GM18519 (cell line): ENCODE results near the gene KNDC1.
"Not testable (repeated sequence)": the region's sequence is repeated elsewhere in the genome, so short reads cannot be mapped to it uniquely, and the experiment has no call there.

Source experiments
- ATAC-seq: cut with Tn5 transposase; IDR thresholded peaks from one replicate; pipeline ENCODE4 v1.9.1; 2021; ENCODE audit warnings: mild to moderate bottlenecking, moderate library complexity; ENCODE audit not compliant: unreplicated experiment, low FRiP score

Gene KNDC1

DNA sequence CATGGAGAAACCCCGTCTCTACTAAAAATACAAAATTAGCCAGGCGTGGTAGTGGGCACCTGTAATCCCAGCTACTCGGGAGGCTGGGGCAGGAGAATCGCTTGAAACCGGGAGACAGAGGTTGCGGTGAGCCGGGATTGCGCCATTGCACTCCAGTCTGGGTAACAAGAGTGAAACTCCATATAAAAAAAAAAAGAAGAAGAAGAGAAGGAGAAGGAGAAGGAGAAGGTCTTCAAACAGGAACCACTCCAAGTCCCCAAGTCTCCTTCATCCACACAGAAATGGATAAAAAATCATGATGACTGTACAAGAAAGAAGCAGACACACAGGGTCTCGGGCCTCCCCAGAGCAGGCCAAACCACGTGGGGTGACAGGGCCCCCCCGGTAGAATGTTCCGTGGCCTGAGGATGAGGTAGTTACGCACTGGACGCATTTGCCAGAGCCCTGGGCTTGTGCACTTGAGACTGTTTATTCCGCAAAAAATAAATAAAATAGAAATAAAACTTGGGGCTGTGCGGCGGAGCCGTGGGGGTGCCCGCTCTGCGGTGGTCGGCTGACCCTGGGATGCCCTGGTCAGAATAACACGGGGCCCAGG lies 93.4 kb downstream of the KNDC1 start:
- no peak for ATAC-seq

DNA sequence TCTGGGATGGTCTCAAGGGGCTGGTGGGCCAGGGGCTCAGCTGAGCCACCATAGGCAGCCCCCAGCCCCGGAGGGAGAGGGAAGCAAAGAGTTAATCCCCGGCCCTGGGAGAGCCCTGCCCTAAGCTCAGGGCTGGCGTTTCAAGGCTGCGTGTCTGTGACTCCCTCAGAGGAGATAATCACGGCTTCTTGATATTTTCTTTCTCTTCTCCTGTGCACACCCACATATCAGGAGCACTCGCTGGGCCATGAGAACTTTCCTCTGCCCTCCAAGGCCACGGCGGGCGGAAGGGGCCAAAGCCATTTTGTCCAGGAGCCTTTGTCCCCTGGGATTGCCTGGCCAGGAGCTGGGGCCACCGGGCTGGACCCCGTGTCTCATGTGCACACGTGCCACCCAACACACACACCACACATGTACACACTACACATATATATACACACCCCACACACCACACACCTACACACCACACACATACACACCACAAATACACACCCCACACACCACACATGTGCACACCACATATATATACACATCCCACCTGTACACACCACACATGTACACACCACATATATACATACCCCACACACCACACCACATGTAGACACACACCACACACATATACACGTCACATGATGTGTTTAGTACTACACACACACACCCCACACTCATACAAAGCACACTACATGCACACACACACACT lies 94.6 kb downstream of the KNDC1 start:
- no peak for ATAC-seq

DNA sequence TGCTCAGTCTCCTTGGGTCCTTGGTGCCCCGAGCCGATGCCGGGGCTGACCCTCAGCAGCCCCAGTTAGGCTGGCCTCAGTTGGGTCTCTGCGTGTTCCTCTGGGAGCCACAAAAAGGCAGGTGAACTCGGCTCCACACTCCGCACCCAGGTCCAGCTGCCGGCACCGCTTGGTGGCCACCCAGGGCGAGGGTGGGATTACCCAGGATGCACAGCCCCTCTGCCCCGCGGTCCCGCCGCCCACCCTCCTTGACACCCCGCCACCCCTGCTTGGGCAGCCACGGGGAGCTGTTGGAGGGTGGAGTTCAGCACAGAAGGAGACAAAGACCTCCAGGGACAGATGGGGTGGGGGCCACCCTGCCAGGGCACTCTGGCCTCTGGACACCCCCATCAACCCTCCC lies 95.3 kb downstream of the KNDC1 start:
- no peak for ATAC-seq

DNA sequence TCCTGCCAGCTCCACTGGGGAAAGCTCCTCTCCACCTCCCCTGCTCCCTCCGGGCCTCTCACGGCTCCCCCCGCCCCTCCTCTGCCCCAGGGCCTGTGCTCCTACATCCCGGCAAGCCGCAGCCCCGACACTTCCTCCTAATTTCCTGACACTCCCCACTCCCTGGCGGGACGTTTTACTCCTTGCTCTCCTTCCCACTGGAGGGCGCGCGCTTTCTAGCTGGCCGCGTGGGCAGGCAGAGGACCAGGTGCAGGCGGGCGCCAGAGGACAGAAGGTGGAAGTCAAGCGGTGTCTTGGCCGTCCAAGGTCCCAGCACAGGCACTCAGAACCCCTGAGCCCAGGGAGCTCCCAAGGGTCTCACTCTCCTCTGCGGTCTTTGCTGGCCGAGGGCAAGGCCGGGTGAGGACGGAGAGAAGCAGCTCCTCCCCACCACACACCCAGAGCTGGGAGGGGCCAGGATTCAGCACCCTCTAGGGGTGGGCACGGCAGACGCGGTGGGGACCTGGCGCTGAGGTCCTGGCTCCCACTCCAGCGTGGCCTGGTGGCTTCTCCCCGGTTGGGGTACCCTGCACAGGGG lies 97.6 kb downstream of the KNDC1 start:
- no peak for ATAC-seq

DNA sequence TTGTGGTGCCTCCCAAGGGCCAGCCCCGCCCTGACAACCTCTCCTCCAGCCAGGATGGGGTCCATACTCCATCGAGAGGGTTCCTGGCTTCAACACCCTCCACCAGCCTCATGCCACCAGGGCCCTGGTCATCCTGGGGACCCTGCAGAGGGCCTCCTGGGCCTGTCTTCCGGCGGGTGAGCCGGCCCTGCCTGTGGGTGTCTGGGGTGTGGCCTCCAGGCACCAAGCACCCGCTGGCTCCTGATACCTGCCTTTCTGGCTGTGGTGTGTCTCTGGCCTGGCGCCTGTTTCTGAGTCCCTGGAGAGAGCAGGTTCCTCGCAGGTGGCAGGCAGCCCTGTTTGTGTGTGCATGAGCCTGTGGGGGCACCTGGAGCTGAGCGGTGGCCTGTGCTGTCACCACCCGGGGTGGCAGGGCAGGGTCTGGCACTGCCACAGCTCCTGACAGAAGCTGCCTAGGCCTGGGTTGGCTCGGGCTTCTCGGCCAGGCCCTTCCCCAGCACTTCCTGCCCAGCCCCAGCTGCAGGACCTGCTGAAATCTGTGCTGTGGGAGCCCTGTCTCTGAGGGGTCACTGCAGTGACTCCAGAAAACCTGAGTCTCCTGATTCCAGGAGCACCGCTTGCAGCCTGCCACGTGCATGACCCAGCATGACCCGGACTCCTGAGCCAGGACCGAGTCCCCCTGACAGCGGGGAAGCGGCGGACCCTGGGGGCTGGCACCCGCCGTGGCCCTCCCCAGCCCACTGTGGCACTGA lies 98.2 kb downstream of the KNDC1 start:
- no peak for ATAC-seq

DNA sequence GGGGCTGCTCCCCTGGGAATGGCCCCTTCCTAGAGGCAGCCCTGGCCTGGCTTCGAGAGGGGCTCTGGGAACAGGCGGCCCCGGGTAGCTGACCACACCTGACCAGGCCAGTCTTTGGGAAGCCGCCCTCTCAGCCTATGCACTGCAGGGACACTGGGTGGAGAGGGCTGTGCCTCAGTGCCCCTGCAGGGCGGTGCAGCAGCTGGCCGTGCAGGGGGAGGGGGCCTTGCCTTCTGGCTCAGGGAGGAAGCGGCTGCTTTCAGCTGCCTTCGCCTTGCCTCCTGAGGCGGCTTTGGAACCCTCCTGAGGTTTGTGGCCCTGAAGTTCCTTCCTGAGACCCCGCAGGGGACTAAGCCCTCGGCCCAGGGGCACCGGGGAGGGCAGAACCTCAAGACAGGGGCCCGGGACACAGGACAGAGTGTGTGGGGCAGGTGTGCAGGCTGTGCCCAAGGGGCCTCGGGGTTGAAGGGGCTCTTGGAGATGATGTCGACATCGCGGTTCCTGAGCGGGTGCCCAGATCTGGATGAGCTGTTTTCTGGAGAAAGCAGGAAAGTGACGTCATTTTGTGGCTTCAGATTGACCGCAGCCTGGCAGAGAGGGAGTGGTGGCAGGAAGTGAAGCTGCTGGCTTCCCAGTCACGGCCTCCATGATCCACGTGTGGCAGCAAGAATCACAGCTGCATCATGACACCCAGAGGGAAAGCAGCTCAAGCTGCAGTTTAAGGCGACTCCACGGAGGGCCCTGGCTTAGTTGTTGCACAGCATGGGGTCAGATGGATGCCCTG lies 99.0 kb downstream of the KNDC1 start:
- no peak for ATAC-seq

DNA sequence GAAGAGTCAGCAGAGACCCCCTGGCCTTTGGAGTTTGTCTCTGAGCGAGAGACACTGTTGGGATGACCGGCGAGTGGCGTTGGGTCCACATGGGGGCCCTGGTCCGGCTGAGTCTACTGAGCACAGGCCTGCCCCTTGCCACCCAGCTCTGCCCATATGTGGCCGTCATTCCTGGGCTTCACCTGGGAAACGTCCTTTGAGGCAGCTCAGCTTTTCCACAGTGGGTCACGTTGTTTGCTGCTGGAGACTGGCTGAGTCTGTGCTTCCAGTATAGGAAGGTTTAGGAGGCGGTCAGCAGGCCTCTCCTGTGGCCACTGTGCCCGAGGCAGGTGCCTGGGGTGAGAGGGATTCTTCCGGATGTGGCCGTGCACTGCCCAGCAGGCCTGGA lies 99.6 kb downstream of the KNDC1 start:
- no peak for ATAC-seq

DNA sequence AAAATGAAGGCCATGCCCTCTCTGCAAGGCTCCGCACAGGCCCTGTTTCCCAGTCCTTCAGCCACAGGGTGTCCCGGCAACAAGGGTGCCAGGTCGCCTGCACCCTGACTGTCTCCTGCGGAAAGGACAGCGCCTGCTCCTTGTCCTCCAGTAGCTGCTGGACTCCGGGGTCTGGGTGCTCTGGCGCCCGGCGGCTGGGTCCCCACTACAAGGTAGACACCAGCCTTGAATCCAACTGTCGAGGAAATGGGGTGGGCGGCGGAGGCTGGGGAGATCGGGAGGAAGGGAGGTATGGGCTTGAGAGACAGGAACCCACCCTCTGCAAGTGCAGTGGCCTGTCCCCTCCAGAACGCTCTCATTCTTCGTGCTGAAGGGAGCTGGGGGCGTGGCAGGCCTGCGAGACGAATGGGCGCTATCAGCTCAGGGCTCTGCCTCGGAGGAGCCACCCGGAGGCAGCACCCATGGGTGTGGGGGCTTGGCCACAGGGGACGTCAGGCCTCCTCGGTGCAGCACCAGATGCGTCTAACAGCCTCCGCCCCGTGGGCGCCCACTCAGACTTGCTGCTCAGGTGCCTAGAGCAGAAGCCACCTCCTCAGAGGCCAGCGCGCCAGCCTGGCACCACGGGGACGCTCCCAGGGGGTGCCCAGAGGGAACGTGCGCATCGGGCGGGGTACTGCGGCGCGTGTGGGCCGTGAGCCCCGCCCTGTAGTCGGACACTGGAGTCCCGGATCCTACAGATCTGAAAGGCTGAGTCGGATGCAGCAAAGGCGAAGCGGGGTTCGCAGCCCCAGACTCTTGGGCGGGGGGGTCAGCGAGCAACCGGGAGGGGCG lies 101.1 kb downstream of the KNDC1 start:
- peak; percentile 42 for ATAC-seq

DNA sequence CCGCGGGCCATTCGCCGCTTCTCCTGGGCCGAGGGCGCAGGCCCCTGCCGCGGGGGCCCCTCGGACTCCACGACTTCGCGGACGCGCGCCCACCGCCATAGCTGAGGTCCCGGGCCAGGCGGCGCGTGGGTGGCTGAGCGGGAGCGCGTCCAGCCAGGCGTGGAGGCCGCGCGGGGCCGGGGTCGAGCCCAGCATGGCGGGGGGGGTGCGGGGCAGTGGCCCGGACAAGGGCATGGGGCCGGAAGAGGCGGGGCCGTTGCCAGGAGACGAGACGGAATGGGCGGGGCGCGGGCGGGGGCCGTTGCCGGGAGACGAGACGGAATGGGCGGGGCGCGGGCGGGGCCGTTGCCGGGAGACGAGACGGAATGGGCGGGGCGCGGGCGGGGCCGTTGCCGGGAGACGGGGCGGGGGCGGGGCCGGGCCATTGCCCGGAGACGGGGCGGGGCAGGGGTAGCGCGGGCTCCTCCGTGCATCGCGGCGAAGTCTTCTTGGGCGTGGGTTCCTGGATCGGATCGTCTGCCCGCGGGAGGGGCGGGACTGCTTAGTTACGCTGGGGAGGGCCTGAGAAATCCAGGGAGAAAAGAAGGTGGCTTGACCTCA lies 101.8 kb downstream of the KNDC1 start:
- ATAC-seq = peak; percentile 37

DNA sequence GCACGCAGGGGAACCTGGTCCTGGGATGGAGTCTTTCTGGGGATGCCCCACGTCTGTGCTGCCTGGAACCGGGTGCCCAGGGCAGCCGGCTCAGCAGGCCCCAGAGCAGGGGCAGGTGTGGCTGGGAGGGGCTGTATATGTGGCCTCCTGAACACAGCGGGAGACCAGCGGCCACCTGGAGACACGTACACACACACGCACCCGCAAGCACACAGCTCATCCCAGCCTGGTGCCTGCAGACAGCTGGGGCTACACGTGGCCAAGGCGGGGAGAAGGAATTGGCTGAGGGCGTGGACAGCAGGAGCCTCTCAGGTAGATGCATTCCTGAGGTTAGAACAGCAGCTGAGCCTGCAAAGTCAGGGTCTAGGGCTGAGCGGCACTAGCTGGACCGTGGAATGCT lies 102.7 kb downstream of the KNDC1 start:
- ATAC-seq = no peak

DNA sequence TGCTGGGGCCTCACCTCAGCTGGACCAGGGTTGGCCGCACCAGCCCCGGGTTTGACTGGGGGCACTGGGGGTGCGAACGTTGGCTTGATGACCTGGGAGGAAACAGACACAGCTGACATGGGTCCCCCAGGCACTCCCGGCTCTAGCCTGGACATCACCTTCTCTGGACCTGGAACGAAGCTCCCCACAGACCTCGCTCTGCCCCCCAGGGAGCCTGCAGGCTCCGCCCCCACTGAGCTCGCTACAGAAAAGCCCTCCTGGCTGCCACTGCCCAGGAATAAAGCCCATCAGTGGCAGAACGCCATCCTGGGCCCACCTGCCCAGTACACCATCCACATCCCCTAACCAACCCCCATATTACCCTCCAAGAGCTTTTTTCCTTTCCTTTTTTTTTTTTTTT lies 103.7 kb downstream of the KNDC1 start:
- no peak for ATAC-seq

DNA sequence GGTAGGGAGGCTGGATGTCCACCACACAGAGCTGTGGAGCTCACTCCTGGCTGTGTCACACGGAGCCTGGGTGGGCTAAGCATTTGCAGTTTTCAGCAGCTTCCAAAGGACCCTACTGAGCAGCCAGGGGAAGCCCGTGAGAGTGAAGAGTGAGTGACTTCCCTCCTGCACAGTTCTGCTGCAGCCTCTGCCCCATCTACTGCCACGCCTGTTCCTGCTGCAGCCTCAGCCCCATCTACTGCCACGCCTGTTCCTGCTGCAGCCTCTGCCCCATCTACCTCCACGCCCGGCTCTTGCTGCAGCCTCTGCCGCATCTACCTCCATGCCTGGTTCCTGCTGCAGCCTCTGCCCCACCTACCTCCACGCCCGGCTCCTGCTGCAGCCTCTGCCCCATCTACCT lies 104.4 kb downstream of the KNDC1 start:
- no peak for ATAC-seq

DNA sequence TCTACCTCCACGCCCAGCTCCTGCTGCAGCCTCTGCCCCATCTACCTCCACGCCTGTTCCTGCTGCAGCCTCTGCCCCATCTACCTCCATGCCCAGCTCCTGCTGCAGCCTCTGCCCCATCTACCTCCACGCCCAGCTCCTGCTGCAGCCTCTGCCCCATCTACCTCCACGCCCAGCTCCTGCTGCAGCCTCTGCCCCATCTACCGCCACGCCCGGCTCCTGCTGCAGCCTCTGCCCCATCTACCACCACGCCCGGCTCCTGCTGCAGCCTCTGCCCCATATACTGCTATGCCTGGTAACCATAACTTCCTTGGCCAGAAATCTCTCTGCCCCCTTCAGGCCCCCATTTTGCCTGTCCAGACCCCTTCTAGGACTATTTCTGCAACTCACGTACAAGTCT lies 105.0 kb downstream of the KNDC1 start:
- not testable (repeated sequence) for ATAC-seq

DNA sequence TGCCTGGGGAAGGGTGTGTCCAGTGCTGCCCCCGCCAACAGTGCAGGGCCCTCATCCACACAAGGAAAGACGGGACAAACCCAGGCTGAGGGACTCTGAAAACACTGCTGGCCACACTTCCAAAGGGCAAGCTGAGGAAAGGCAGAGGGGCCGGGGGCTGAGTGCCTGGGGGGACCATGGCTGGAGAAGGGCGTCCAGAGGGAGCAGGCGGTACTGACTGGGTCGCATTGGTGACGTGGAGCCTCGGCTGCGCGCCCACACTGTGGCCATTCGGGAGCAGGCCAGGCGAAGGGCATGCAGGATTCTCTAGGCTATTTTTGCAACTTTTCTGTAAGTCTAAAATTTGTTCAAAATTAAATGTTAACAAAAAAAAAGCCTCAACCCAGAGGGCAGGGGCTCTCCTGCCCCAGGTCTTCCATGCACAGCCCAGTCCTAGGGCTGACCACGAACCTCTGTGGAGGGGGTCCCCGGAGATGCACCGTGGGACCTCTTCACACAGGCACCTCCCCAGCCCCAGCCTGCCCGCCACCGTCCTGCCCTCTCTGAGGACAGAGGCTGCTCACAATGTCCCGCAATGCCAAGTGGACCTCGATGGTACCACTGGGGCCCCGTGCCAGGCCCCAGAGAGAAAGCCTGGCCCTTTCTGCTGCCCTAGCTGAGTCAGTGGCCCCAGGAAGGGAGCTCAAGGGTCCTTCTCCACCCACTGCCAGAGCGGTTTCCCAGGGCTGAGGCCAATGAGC lies 106.2 kb downstream of the KNDC1 start:
- ATAC-seq = no peak

DNA sequence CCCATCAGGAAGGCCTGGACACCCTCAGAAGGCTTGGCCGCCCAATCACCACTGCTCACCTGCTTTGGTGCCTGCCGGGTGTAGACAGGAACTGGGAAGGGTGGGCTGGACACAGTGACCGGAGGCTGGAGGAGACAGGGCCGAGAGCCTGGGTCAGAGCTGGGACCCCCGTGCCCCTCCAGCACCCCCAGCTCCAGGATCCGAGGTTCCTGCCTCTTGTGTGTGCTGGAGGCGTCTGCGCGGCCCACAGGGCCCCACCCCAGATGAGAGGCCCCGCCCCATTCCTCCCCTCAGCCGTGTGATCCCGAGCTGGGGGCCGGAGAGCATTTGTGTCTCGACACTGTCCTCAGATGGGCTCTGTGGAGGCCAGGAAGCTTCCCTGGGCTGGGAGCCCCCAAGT lies 107.3 kb downstream of the KNDC1 start:
- ATAC-seq = no peak

DNA sequence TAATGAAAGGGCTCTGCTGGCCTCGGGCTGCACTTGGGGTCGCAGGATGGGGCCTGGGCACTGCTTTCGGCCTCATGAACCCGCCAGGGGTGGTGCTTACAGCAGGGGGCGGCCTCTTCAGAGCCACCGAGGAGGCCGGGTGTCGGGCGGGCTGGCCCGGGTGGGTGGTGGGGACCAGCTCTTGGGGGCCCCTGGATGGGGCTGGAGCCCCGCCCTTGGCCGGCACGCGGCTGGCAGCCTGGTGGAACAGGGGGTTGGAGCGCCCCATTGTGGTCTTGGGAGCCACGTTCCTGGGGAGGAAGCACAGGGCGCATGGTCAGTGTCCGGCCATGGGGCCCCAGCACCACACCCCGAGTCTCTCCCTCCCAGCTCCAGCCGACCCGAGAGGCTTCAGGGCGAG lies 107.8 kb downstream of the KNDC1 start:
- no peak for ATAC-seq

DNA sequence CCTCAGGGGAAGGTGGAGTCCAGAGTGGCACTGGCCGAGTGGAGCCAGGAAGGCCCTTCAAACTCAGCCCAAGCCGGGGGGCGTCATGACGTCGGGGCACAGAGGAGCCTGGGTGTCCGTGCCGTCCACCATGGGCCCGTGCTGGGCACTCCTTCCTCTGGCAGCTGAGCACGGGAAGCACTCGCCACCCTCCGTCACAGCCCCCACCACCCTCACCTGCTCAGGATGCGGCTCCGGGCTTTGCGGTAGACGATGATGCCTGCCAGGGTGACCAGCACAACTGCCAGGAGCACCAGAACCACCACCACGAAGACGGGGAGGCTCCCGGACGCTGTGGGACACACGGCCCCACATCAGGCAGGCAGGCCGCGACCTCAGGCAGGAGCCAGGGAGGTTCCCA lies 108.5 kb downstream of the KNDC1 start:
- no peak for ATAC-seq

DNA sequence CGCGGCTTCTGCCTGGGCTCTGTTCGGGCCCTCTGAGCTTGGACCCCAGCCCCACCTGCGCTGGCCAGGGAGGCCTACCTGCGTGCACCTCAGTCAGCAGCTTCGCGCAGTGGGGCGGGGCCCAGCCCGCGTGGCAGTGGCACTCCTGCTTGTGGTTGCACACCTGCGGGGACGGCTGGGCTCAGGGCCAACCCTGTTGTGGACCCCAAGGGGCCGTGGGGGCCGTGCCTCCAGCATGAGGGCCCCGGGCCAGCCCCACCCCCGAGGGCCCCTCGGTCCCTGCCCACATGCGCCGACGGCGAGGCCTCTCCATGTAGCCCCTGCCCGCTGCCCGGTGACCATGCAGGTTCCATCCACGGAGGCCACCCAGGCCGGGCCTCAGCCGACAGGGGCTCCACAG lies 109.3 kb downstream of the KNDC1 start:
- no peak for ATAC-seq

DNA sequence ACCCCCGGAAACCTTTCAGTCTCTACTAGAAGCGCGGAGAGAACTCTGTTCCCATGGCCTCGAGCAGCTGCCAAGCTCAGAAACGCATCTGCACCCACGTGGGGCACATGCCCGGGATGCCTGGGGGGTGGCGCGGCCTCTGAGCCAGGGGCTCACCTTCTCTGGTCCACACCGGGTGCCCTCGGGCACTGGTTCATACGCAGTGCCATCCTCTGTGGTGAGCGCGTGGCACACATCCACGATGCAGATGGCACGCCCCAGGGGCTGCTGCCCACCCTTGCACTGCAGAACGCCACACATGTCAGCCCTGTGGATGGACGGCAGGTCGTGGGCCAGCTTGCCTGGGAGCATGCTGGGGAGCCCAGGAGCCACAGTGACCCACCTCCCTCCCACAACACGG lies 110.2 kb downstream of the KNDC1 start:
- no peak for ATAC-seq
